ENCODE data around the gene METTL25.

Gene METTL25

DNA sequence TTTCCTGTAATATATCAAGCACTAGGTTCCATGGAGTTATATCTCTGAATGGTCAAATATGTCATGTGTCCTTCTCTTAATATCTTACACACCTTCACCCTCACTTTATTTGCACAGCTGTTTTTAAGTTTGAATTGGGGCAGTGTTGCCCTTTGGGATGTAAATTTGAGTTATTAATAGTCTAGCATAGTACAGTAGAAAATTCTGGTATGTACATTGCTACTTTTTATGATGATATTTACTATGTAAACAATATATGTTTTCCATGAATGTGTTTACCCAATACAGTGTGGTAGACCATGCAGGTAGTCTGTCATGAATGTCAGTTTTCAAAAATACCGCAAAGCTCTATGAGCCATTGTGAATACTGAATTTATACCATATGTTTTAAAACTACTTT lies 50.5 kb downstream of the METTL25 start:
- no peak for DNase-seq

GRCh38 chr12:82411546-82412230 lies 53.4 kb downstream of the METTL25 start:
- DNase-seq: no peak

GRCh38 chr12:82412246-82412645 lies 53.9 kb downstream of the METTL25 start:
- no peak for DNase-seq

- DNase-seq: no peak
Observed at GRCh38 chr12:82414044-82414443, 55.7 kb downstream of the METTL25 start.

DNA sequence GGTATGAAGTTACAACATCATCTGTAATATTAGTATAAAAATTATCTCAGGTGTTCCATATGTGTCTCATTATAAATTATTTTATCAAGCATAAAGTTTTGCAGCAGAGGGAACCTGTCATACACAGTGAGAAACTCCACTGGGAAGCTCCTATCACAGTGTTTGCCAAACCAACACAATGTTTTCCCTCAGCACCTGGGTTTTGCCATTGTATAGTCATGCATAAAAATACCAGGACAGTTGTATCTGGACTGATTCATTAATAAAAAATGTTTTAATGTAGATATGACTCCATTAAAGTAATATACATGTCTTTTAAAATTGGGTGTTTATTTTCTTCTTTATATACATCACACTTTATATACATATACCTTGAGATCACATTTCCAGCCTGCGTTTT lies 56.6 kb downstream of the METTL25 start:
- no peak for DNase-seq

DNA sequence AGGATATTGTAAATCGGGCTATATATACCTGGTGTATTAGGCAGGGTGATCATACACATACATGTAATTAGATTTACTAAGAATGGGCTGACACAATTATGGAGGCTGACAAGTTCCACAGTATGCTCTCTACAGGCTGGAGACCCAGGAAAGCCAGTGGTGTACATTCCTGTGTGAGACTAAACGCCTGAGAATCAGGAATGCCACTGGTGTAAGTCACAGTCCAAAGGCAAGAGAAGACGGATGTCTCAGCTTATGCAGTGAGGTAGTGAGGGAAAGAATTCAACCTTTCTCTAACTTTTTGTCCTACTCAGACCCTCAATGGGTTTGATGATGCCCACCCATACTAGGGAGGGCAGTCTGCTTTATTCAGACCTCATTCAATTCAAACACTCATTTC lies 57.1 kb downstream of the METTL25 start:
- no peak for DNase-seq

- DNase-seq: no peak
Observed at GRCh38 chr12:82425241-82425640, 66.9 kb downstream of the METTL25 start.

GRCh38 chr12:82426081-82426480 lies 67.8 kb downstream of the METTL25 start:
- DNase-seq: no peak

DNA sequence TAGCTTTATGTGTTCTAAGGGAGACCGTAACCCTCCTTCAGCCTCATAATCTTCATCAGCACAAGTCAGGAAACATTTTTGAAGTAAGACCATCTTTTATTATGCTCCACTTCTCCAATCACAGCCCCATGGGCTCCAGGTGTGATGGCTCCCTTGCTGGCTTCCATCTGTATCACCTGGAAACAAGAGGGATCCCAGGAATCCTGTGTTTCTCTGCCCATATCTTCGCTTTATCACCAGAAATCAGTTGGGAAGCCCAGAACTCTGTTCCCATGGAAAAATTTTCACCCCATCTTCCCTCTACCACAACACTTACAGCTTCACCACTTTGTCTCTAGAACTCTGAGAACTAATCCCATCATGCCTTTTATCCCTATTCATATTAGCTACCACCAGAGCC lies 68.3 kb downstream of the METTL25 start:
- DNase-seq: no peak

GRCh38 chr12:82430541-82431145 lies 72.3 kb downstream of the METTL25 start:
- DNase-seq: no peak

GRCh38 chr12:82434392-82434911 lies 76.1 kb downstream of the METTL25 start:
- no peak for DNase-seq

- DNase-seq: no peak
Observed at GRCh38 chr12:82436354-82436753, 78.0 kb downstream of the METTL25 start.

DNA sequence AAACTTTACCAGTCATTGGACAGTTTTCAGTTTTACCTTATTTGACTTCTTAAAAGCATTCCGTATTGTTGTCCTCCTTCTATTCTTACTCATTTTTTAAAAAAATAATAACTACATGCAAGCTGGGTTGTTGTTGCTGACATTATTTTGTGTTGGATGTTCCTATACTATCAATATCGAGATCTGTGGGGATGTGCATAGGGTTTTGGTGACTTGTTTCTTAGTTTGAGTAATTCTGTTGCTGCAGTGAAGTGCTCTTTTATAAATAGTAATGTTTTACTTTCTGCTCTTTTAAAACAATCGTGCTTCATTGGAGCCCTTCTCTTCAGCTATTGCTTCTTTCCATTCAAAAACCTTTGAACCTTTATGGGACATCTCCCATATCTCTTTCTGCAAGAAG lies 79.4 kb downstream of the METTL25 start:
- DNase-seq: no peak

- no peak for DNase-seq
Observed at GRCh38 chr12:82438356-82438755, 80.0 kb downstream of the METTL25 start.

- no peak for DNase-seq
Observed at GRCh38 chr12:82440885-82441284, 82.6 kb downstream of the METTL25 start.

DNA sequence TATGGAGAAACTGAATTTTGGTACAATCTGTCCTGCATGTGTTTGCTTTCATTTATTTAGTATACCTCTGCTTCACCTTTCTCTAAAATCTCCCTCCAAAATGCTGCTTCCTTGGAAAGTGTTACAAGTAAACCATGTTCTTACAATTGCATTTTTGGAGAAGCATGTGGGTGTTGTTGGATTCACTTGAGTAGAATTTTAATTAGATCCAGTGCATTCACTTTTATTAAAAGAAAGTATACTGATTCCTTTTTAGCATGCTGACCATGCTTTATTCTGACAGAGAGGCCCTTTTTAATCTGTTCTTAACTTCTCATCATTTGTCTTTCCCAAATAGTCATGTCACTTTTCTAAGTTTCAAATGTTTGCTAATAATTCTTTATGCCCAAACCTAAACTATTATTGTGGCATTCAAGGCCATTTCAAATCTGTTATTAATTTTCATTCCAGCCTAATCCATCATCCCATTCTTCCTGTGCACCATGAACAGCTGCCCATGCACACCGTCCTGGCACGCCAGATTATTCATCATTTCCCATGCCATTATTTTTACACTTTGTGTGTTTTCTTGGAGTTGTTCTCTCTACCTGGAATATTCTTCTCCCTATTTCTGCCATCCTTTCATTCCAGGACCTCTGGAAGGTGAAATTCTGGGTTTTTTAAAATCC lies 90.7 kb downstream of the METTL25 start:
- DNase-seq: no peak

DNA sequence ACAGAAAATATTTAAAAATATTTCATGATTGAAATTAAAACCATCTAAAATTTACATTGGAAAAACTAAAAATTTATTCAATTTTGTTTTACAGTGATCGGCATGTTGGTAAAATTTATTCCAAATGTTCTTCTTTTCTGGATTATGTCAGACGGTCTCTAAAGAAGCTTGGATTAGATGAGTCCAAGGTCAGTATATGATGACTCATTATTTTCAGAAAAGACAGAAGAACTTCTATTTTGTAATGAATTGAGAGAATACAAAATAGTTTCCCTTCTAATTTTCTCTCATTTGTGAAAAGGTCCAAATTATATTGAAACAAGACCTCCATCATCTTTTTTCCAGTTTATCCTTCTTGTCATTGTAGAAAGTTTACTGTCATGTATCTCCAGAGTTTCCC lies 98.3 kb downstream of the METTL25 start:
- DNase-seq: no peak

DNA sequence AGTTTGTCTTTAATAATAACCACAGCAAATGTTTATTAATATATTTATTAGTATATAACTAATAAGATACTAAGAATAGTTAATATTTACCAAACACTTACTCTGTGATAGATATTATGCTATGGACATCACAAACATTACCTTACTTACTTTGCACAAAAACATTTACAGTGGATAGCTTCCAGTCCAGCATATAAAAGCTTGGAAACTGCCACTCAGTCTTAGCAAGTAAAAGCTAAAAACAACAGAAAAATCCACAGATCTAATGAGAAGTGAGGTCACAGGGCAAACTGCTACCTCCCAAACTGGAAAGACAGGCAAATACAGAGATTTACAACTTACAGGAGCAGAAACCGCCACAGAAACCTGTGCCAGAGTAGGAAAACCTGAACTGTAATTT lies 99.8 kb downstream of the METTL25 start:
- no peak for DNase-seq

DNA sequence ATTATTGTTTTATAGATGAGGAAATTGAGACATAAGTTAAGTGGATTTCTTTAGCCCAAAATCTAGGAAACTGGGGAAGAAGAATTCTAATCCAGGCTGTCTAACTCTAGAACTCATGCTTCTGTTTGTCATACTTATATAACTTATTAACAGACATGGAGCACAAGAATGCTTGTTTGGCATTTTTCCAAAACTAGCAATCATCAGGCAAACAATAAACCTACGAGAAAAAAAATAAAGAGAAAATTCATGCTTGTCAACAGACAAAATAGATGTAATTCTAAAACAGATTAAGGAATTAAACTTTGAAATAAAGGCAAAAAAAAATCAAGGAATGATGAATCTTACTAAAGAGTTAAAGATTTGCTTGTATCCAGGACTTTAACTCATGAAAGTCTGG lies 103.1 kb downstream of the METTL25 start:
- no peak for DNase-seq

GRCh38 chr12:82461836-82462235 lies 103.5 kb downstream of the METTL25 start:
- DNase-seq: no peak

DNA sequence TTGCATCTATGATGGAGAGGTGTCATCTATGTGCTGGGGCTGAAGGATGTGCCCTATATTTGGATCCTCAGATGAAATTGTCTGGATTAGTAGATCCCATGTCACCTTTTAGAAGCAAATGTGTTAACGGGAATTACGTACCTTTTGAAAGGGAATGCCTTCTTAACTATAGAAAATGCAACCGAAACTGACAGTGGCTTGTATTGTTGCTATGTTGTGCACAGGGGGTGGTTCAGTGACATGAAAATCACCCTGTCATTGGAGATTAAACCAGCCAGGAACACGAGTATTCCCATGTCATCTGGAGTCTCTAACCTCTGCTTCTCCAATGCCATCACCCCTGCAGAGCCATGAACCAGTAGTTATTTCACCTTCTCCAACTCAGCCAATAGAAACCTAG lies 110.2 kb downstream of the METTL25 start:
- DNase-seq: no peak

DNA sequence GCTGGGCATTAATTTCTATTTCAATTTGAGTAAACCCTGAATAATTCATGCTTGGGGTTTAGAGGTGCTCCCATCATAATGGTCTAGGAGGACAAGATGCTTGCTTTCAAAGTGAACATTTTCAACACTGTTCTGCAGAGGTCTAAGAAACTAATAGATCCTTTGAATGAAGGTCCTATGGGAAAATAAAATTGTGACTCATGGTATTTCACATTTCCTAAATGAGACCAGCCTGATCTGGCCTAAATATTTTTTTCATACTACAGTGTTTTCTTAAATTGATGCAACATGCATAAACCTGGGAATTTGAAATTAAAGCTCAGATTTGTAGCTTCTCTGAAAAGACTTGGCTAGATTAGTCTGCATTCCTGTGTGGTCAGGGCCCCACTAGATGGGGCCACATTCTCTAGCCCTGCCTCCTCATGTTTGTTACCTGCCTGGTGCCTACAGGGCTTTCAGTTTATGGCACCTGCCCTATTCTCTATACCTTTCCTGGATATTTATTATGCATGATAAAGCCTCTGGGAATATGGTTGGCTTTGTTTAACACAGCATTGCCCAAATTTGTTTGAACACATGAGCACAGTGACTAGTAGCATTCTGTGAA lies 112.7 kb downstream of the METTL25 start:
- no peak for DNase-seq

GRCh38 chr12:82473111-82473754 lies 114.9 kb downstream of the METTL25 start:
- DNase-seq: no peak

All from NCI-H1436 treated with DMSO at 0.1 percent for 48 hours (cell line).